NCI-H2196 (cell line): ENCODE data around the gene GRIK2.
A peak's percentile ranks its signal among the peaks of the same experiment; 100 is the strongest.
"Not testable (repeated sequence)": the region's sequence is repeated elsewhere in the genome, so short reads cannot be mapped to it uniquely, and the experiment has no call there.

Experiments
- DNase-seq: peaks from one replicate; lab custom pipeline; 2025; ENCODE audit not compliant: unreplicated experiment; lab: John Stamatoyannopoulos, UW

GRIK2 gene

DNA sequence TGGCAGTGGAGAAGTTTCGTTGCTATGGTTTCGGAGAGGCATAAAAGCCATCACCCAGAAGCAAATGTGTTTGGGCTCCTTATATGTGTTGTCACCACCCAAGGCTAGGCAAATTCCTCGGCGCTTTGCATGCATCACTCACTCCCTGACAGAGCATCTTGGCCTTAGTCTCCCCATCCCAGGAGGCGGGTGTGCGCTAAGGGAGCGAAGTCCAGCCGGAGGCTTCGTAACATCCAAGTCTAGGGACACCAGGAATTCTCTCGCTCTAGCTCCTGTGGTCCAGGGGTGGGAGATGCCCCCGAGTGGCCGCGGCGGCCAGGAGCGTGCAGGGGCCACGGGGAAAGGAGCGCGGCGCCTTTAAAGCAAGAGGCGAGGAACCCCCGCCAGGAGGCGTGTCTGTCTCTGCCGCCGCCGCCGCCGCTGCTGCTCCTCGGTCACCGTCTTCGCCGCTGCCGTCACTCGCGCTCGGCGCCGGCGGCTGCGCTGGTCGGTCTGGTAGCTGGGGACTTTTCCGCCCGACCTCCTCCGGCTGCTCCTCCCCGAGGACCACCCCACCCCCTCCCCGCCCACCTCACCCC, at the start of gene GRIK2:
TSS of gene GRIK2 (plus strand) at position 458 of the 578 bp plus-strand sequence.
- peak; percentile 40 for DNase-seq

DNA sequence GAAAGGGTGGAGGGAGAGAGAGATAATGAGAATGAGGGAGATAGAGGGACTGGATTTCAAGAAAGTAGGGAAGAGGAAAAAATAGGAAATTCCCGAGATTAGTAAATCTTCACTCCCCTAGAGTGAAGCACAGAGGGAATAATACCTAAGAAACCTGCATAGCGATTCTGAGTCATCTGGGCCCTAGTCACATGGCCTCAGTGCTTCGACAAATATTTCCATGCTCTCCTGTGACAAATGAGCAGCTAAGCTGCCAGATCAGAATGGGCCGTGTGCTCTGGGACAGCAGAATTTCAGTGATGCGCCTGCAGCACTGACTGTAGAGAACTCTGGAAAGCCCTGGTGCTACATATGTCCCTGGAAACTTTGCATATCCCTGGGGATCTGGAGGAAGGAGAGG, 48.6 kb upstream of the GRIK2 start:
- no peak for DNase-seq

DNA sequence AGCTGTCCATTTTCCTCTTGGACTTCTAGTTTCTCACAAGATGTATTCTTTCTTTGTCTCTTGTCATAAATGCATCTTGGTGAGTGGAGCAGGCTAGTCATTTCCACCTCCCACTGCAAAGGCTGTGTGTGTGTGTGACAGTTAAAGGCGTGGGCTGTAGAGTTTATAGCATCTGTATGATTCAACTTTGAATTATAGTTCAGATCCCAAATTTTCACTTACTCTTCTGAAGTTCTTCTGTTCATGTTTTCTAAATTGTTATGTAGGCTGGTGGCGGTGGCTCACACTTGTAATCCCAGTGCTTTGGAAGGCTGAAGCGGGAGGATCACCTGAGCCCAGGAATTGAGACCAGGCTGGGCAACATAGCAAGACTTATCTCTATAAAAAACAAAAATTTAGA, 44.7 kb upstream of the GRIK2 start:
- DNase-seq: no peak

DNA sequence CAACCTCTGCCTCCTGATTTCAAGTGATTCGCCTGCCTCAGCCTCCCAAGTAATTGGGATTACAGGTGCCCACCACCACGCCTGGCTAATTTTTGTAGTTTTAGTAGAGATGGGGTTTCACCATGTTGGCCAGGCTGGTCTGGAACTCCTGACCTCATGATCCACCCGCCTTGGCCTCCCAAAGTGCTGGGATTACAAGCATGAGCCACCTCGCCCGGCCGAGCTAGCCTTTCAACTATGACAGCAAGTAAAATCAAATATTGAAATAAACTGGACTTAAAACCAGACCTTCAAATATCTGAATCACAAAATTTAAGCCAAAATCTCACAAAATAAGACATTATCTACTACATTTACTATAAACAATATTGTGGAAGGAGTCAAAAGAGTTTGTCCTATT, 42.9 kb upstream of the GRIK2 start:
- not testable (repeated sequence) for DNase-seq

DNA sequence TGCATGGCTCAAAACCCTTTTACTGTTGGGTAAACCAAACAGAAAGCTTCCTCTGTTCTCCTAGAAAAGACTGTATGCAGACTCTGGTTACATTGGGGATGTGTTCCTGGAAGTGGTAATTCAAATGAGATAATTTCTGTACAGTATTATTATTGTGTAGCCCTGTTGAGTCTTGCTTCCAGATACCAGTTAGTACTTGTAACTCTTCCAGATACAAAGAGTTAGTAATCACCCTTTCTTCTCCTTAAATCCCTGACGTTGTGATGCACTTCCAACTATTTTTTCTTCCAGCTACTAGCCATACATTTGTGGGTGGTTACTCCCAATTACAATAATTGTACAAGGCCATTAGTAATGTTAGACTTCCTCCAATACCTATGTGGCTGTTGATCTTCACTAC, 42.3 kb upstream of the GRIK2 start:
- no peak for DNase-seq

DNA sequence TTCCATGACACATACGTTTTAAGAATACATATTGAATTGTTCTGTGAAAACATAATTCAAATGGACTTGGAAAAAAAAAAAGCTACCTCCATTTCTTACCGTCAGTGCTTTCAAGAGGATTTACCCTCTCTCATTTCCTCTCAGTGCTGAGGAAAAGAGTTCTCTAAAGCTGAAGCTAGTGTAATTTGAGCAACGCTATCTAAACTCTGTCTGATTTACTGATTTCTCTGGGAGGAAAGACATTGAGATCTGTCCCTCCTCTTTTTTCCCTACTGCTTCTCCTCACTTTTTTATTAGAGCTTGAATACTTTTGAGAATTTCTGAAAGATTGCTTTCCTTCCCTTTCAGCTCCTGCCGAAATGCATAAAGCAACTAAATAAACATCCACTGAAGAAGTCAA, 41.2 kb upstream of the GRIK2 start:
- no peak for DNase-seq

DNA sequence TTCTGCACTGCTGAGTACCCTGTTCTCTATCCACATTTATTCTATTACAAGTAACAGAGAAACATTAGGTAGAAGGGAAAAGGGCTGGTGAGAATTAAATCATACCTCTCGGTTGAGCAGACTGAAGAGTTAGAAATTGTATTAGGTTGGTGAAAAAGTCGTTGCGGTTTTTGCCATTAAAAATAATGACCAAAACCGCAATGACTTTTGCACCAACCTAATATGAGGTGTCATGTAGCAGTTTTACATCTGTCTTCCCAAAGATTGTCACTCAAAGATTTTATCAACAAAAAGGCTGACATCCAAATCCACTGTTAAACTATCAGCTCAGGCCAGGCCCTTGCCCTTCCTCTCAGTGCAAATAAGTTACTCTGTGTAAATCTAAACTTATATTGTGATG, 28.3 kb upstream of the GRIK2 start:
- no peak for DNase-seq

DNA sequence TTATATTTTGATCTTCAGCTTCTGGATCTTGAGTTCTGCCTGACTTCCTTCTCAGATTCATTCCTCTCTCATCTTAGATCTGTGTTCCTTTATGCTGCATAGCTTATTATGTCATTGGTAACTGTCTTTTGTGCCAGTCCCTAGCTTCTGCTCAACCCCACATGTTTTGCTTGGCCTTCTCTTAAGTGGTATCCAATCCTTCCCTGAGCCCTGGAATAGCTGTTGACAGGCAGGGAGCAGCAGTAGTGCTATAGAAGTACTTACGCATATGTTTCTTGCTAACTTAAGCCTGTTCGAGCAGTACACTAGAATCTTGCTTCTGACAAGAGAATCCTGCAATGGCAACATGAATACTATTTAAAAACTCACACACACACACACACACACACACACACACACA, 13.6 kb upstream of the GRIK2 start:
- no peak for DNase-seq

DNA sequence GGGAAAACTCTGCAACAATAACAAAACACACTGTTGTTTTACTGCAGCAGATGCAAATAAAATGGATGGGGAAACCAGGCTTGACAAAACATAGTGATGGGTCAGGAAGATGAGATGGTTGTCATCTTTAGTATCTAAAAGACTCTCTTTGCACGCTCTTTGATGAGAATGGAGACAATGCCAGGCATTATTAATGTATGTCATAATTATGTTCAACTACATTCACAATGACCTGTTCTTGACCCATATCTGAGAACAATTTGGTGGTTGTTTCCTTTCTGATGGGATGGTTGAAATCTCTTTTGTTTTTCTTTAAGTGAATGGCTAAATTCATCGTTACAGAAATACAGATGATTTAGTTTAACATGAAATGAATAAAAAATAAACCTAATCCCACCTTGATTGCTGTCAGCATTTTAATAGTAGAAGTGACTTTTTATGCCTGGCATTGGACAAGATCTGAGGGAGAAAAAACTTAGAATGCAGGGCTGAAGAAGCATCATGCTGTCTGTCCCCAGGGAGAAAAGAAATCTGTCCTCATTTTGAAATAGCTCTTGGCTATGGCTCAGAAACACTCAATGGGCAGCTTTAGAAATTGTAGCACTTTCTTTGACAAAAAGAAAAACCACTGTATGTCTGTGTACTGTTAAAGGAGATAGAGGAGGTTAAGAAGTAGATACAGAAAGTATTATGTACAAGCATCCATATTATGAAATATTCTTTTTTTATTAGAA, 12.4 kb upstream of the GRIK2 start:
- no peak for DNase-seq

DNA sequence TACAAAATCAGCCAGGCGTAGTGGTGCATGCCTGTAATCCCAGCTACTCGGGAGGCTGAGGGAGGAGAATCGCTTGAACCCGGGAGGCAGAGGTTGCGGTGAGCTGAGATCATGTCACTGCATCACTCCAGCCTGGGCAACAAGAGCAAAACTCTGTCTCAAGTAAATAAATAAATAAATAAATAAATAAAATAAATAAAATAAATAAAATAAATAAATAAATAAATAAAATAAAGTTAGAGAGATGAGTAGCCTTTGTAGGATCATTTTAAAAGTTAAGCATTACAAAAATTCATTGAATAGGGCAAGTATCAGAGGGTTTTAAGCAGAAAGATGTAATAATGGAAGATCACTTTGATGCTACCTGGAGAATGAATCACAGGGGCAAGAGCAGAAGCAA, 9.8 kb upstream of the GRIK2 start:
- not testable (repeated sequence) for DNase-seq

DNA sequence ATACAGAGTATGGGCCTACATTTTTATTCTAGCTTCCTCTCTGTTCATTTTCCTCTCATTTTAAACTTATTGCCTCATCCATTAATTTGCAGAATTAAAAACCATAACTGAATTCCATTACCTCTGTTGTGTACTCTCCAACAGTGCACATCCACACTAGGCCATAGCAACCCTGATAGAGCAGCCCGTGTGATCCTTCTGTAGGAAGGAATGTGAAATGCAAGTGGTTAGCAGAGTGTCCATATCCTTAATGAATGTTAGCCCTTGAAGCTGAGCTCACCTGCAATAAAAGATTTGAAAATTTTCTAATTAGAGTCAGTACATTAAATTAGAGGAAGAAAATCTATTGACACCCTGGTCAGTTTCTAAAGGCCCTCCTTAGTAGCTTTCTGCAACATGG, 6.5 kb upstream of the GRIK2 start:
- no peak for DNase-seq

DNA sequence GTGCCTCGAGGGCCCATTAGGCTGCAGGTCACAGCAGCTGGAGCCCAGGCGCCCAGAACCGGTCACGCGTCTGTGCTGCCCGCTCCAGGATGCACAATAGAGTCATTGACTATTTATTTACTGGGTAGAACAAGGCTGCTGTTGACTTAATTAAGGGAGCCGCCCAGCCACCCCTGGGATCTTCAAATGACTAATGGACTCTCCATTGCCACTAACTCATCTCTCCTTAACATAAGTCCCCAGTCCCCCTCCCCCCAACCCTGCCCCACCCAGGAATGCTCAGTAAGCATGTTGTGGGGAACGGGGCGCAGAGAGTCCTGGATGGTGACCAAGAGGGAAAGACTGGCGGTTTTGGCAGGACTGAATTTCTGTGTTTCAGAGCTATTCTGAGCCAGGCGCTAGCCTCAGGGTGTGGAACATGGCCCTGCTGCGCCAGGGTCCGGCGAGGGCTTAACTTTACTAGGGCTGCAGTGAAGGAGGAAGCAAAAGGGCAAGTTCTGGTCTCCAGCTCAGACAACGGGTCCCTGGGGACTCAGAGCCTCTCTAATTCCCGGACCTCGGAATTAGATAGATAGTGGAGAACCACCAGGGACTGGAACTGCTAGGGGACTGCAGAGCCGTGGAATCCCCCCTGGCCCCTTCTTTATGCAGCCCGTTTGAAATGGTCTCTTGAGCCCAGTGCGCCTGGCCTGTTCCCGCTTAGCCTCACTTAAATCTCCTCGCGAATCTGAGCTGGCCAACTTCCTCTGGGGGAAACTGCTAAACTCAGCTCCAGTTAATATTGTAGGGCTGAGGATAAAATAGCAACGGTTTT, 1.5 kb upstream of the GRIK2 start:
- DNase-seq: no peak

DNA sequence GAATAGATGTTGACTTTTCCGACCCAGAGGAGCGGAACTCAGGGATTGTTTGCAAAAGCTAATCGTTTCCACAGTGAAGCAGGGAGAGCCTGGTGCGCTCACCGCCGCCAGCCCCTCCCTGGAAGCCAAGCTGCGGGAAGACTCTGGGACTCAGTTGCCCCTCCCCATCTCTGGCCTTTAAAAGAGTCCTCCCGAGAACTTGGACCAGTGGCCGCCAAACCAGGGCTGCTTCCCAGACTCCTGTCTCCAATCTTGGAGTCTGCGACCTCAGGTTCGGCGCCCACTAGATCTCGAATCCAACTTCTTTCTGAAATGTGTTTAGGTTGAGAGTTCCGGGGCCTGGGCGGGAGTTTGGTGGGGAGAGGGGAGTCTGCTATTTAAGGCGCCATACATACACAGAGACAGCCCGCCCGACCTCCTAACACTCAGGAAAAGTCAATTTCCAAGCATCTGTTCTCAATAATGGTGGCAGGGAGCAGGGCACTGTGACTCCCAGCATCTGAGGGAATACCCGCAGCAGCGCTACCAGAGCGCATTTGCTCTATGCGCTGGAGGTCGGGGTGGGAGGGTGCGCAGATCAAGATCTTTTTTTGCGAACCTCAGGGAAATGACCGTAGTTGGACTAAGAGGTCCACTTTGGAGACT, 800 bp upstream of the GRIK2 start:
- no peak for DNase-seq

DNA sequence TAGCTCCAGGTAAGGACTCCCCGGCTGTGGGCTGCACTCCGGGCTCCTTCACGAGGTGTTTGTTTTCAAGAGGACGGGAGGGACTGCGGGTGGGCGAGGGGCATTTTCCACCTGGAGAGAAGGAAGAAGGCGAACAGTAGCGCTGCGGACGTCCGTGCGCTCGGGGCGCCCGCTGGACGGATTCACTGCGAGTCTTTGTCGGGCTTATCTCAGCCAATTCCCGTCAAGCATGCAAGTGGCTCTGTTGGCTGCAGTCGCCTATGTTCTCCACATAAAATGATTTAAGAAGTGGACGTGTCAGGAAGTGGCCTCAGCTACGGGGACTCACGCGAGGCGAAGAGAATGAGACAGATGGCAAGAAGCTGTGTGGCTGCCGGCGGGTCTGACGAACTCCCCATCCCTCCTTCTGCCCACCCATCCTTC, 332 bp downstream of the GRIK2 start:
- peak; percentile 23 for DNase-seq

DNA sequence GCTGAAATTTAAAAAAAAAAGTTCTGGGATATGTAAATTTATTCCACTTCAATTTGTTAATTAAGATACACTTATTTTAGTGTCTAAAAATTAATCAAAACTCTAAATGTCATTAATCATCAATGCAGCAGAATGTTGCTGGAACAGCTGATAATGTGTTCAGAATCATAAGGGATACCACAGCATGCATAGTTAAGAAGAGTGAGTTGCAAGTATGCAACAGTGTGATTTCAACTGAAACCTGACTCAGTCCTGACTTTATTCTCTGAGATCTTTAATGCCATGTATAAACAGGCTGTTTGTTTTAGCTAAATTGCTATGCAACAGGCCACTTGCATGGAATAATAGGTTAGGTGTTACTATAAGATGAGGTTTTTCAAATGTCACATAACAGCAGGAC, 1.4 kb downstream of the GRIK2 start:
- DNase-seq: no peak

DNA sequence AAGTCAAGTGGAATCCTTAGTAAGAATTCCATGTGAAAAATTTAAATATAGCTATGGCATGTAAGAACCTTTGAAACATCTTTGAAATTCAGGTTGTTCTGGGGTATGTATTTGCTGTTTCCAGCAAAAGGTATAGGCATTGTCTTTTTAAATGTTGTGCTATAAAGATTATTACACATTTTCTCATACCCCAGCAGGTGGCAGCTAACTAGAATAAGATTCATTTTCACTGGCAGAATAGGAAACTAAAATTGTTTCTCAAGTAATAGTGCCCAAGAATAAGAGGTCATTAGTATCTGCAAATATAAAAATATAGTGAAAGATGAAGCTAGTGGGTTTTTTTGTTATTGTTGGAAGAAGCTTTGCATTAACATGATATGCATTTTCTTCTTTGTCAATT, 1.8 kb downstream of the GRIK2 start:
- no peak for DNase-seq

DNA sequence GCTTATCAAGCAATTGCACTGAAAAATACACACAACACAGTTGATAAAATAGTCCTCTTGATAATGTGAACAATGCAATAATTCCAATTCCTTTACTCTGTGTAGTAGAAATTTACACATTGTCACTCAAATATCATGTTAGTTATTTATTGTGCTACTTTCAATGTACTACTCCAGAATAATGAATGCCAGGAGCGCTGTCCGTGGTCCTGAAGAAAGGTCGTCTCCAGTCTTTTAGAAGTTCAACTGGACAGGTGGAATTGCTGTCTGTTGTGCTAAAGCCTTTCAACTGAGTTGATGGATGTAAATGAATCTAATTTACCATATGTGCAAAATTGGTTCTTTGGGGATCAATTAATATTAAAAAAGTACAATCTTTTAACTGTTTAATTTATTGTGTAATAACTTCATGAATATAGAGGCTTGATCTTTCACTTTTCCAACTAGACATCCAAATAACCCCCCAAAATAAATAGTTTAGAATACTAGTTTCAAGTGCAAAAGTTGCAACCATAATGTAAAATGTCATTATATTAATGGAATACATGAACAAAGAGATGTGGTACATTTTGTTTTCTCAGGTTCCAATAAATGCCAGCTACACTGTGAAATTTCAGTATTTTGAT, 3.2 kb downstream of the GRIK2 start:
- DNase-seq: no peak

DNA sequence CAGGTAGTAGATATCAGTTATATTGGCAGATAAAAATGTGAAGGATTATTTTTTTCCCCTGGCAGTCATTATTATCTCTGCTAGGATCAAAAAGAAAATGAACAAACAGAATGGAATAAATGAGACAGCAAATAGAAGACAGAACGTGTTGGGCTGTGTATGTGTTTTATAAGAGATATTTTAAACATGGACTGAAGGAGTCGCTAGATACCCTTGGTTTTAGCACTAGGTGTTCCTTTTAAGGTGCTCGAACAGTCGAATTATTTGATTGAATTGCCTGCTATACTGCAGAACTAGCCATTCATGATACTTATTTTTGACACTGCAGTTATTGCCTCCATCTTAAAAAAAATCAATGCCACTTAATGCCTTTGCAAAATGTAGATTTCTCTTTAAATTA, 3.7 kb downstream of the GRIK2 start:
- DNase-seq: peak; percentile 38

DNA sequence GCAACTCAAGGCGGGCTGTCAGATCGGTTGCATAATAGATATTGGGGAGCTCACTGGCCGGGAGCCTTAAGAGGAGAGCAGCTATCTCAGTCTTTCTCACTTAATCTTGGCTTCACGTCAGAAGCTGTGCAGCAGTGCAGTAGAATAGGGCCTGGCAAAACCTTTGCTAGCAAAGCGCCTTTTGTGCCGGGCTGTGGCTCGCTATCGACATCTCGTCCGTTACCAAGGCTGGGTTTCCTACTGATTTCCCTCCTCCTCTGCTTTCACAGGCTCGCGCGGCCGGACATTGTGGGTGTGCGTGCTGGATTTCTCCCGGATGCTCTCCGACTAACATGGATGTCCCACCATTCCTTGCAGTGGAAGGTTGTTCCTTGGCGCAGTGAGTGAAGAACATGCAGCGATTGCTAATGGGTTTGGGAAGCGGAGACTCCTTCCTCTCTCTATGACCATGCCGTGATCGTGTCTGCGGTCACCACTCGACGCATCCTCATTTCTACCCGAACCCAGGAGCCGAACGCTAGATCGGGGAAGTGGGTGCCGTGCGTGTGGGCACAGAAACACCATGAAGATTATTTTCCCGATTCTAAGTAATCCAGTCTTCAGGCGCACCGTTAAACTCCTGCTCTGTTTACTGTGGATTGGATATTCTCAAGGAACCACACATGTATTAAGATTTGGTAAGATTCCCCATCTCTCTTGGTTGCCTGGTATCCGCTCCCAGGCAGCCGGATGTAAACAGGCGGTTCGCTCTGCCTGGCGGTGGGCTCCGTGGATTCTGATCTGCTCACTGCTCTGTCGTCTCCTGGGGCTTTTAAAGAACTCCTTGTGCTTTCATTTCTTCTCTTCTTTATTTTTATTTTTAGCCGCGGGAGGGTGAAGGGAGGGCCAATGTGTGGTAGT, 5.5 kb downstream of the GRIK2 start:
- DNase-seq: no peak

DNA sequence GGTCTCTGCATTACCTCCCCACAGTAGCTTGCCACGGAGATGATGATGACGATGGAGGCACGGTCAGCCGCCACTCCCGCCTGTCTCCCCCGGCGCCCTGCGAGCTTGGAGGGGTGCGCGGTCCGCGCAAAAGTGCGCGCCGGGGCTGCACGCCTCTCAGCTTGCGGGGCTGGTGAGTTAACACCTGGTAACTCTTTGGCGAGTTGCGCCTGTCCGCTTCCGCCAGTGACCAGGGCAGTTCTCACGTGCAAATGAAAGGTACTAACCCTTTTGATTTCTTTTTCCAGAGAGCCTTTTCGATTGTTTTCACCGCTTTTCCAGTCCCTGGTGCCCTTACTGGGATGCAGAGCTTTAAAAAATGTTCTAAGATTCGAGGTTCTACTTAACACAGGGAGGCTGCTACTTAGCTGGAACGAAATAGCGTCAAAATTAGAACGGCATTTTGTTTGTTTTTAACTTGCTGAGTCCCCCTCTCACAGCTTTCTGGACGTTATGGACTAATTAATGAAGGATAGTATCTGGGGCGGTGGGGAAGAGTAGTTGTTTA, 6.2 kb downstream of the GRIK2 start:
- no peak for DNase-seq
